ENCODE results near the gene ECEL1. TPM values are rescaled to one million over a fixed set of nuclear protein-coding genes. Genes with fewer than 3 reads are reported as not detected.

The ECEL1 gene
- total and polyA plus RNA-seq, 8 donors: 0.35 to 1.1 TPM; not detected in 6

DNA sequence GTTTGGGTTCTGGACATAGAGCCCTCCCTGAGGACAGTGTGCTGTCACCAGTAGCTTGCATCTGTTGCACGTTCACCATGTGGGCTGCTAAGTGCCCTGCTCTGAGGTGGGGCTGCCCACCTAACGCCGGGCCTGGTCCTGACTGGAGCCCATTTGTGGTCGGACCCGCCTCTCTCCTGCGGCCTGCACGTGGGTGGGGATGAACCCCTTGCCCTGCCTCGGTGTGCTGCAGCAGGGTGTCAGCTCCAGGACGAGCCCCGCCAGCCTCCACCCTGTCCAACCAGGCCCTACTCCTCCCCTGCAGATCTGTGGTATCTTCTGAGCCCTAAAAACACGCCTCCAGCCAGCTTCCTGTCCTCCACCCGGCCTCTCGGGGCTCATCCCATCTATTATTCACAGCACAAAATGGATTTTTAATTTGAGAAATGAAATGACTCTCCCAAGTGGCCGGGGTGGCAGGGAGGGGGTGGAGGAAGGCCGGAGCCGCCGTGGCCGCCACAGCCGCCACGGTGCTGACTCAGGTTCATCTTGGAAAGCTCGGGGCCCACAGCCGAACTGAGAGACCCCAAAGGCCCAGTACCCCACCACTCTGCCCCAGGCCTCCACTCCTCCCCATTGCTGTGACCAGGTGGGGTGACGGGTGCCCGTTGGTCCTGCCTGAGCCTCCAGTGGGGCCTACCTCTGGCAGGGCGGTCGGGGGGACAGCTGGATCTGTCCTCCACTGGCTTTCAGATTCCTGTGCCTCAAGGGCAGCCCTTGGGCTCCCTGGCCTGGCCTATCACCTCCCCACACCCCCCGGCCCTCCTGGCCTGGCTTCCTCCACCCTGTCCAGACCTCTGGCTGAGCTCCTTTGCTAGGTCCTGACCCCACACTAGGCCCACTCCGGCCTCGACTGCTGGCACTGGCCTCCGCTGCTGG is 2.8 kb upstream of the ECEL1 start:
- intact Hi-C loops (cut with DNase I; ENCODE audit: low total_unique reads): no loop called here
- H3K27ac ChIP-seq: no peak overlapping the region
- DNase-seq: no peak
- H3K4me1 ChIP-seq: peaks cover 10 to 25% (median 15%) of the 10 kb centered on the region in 4 donors
- H3K4me3 ChIP-seq: no peak overlapping the region
- WGBS, 5 donors: 83 to 89% (median 87%) methylated on average over 24 to 30 of the region's 30 CpGs
- no peaks in the 10 kb centered on the region for H3K36me3 ChIP-seq
- H3K9me3 ChIP-seq: no peaks in the 10 kb centered on the region
- H3K27me3 ChIP-seq: peaks cover 20 to 68% (median 29%) of the 10 kb centered on the region in 3 donors
- TF ChIP-seq POLR2A (IDR thresholded peaks at IDR 0.05): no peak
- TF ChIP-seq CTCF (IDR thresholded peaks at IDR 0.05): no peak
- no peak for TF ChIP-seq EP300 (IDR thresholded peaks at IDR 0.05)
- TF ChIP-seq POLR2AphosphoS5 (IDR thresholded peaks at IDR 0.05): no peak

DNA sequence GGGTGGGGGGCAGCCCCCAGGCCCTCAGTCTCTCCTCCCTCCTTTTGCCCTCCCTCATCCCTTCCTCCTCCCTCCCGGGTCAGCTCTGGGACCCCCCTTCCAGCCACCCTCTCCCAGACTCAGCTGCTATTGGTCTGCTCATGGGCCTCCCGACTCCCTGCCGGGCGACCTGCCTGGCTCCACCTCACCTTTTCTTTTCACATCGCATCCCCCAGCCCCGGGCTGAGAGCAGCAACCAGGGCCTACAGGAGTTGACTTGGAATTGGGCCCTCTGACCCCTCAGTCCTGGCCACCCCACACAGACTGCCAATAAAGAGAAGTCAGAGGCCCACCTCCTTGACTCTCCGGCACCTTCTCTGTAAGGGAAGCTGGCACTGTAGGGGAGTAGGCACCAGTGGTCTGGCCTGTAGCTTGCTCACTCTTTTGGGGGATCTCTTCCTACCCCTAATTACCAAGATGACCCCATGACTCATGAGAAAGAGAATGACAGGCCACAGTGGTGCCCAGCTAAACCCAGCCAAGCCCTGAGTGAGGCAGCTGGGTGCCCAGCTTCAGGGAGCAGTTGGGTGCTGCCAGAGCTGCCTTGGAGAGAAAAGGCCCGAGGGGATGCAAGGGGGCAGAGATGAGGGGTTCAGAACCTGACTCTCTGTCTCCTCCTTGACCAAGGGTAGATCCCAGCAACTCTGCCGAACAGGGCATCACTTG is 2.0 kb upstream of the ECEL1 start:
- Histone ChIP-seq H3K27ac (no peak overlapping the region), H3K27me3 (peaks cover 25 to 76% (median 37%) of the 10 kb centered on the region in 3 donors), H3K4me3 (no peak overlapping the region), H3K4me1 (peaks cover 10 to 28% (median 19%) of the 10 kb centered on the region in 4 donors), H3K9me3 (no peaks in the 10 kb centered on the region), H3K36me3 (no peaks in the 10 kb centered on the region)
- intact Hi-C loops (cut with DNase I; ENCODE audit: low total_unique reads): no loop called here
- TF ChIP-seq POLR2A (IDR thresholded peaks at IDR 0.05) (no peak), EP300 (IDR thresholded peaks at IDR 0.05) (no peak), CTCF (IDR thresholded peaks at IDR 0.05) (no peak), POLR2AphosphoS5 (IDR thresholded peaks at IDR 0.05) (no peak)
- DNase-seq: no peak
- WGBS, 5 donors: 63 to 74% (median 70%) methylated on average over 8 to 9 of the region's 9 CpGs

GRCh38 chr2:232488721-232489300 is 1.2 kb upstream of the ECEL1 start:
- 75 to 88% (median 83%) methylated on average over 5 of the region's 5 CpGs for WGBS, 5 donors
- Histone ChIP-seq H3K27me3 (peaks cover 27 to 85% (median 46%) of the 10 kb centered on the region in 3 donors), H3K9me3 (no peaks in the 10 kb centered on the region), H3K27ac (no peak overlapping the region), H3K4me3 (no peak overlapping the region), H3K36me3 (no peaks in the 10 kb centered on the region), H3K4me1 (peaks cover 10 to 28% (median 19%) of the 10 kb centered on the region in 4 donors)
- intact Hi-C loops (cut with DNase I; ENCODE audit: low total_unique reads): no loop called here
- TF ChIP-seq EP300 (IDR thresholded peaks at IDR 0.05): no peak
- no peak for TF ChIP-seq CTCF (IDR thresholded peaks at IDR 0.05)
- no peak for TF ChIP-seq POLR2A (IDR thresholded peaks at IDR 0.05)
- TF ChIP-seq POLR2AphosphoS5 (IDR thresholded peaks at IDR 0.05): no peak
- DNase-seq: no peak

- H3K36me3 ChIP-seq: no peaks in the 10 kb centered on the region
- WGBS, 5 donors: 29 to 75% (median 35%) methylated on average over 6 to 16 of the region's 16 CpGs
- DNase-seq: no peak
- peaks cover 10 to 28% (median 19%) of the 10 kb centered on the region in 4 donors for H3K4me1 ChIP-seq
- intact Hi-C loops (cut with DNase I; ENCODE audit: low total_unique reads): no loop called here
- no peak for TF ChIP-seq POLR2AphosphoS5 (IDR thresholded peaks at IDR 0.05)
- no peak for TF ChIP-seq POLR2A (IDR thresholded peaks at IDR 0.05)
- TF ChIP-seq EP300 (IDR thresholded peaks at IDR 0.05): no peak
- no peak for TF ChIP-seq CTCF (IDR thresholded peaks at IDR 0.05)
- H3K9me3 ChIP-seq: no peaks in the 10 kb centered on the region
- H3K4me3 ChIP-seq: no peak overlapping the region
- peaks cover 32 to 91% (median 50%) of the 10 kb centered on the region in 3 donors for H3K27me3 ChIP-seq
- no peak overlapping the region for H3K27ac ChIP-seq
These were observed 570 bp upstream of the ECEL1 start for GRCh38 chr2:232488097-232488711.

All from stomach (tissue), 9 donors.